Measurements from ENCODE around the gene NKTR.

DNA sequence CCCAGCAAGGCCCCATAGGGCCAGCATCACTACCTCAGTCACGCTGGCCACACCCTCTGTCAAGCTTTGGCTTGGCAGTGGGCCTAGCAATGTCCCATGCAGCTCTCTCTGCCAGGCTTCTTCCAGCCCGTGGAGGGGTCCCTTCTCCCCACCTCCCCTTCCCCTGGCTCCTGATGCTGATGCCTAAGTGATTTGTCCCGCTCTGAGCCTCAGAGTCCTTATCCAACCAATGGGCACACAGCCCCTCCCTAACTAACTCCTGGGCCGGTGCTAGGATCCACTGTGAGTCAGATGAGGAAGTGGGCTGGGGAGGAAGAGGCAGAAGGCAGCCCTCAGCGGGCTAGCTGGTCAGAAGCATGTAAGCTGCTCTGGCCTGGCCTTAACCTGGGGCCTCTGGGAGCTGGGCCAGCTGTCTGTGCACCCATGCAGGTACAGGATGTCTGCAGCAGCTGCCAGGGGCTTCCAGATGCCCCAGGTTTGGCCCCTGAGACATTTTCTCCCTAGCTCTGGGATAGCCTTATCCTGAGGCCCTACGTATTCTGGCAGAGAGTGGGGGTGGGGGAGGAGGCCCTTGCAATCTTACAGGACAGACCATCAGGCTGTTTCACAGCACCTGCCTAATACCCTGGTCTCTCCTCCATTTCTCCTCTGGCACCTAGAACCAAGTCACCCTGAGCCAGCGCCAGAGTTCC, 52.3 kb downstream of the NKTR start:
- TF ChIP-seq EZH2phosphoT487 (IDR thresholded peaks at IDR 0.05; ENCODE audit: insufficient read depth, low read depth) (no peak), EZH2 (IDR thresholded peaks at IDR 0.05; ENCODE audit: insufficient read depth, poor library complexity, severe bottlenecking) (no peak)

Measured in GM23248 (cell line).